Activated T-helper 1 cell treated with anti-CD3 and anti-CD28 coated beads, Interleukin-12 subunit alpha, Interleukin-12 subunit beta, Interleukin-2, Interleukin-4 antibody, amounts not matched to agents 30 ng/mL and 10 ng/mL and 1 ng/mL, durations not matched to agents 14 hours and 24 hours and 36 hours (primary cell): ENCODE data around the gene FRYL. TPM values are rescaled to one million over a fixed set of nuclear protein-coding genes. Genes with fewer than 3 reads are reported as not detected.

Experiments
- DNase-seq: peaks from one replicate; pipeline ENCODE4 v3.0.0; 2021; ENCODE audit warnings: low spot score
- H3K27ac Mint-ChIP-seq: one replicate; pipeline ENCODE4 v1.8.0; 2021; ENCODE audit warnings: mild to moderate bottlenecking, mixed read lengths
- H3K27me3 Mint-ChIP-seq: one replicate; pipeline ENCODE4 v1.8.0; 2022; ENCODE audit warnings: mild to moderate bottlenecking, moderate library complexity, mixed read lengths; ENCODE audit not compliant: insufficient read depth
- H3K36me3 Mint-ChIP-seq: one replicate; pipeline ENCODE4 v1.8.0; 2021; ENCODE audit warnings: low read depth, mixed read lengths
- H3K4me1 Mint-ChIP-seq: one replicate; pipeline ENCODE4 v1.8.0; 2021; ENCODE audit warnings: low read depth, mixed read lengths
- H3K4me3 Mint-ChIP-seq: one replicate; pipeline ENCODE4 v1.8.0; 2021; ENCODE audit warnings: mild to moderate bottlenecking, moderate library complexity, mixed read lengths
- H3K9me3 Mint-ChIP-seq: one replicate; pipeline ENCODE4 v1.8.0; 2021; ENCODE audit warnings: mixed read lengths
- intact Hi-C: fragments of 100-400 bp; cut with micrococcal nuclease; formaldehyde crosslinking; loops from one replicate; pipeline ENCODE4 v1.15.1; 2024
- total RNA-seq: library from RNA; stranded (reverse); gene quantifications from 2 replicates; pipeline ENCODE4 v1.2.3, GENCODE V29; 2022

The FRYL gene
- total RNA-seq, 1 donor from 2014 or later: 80.0 TPM

DNA sequence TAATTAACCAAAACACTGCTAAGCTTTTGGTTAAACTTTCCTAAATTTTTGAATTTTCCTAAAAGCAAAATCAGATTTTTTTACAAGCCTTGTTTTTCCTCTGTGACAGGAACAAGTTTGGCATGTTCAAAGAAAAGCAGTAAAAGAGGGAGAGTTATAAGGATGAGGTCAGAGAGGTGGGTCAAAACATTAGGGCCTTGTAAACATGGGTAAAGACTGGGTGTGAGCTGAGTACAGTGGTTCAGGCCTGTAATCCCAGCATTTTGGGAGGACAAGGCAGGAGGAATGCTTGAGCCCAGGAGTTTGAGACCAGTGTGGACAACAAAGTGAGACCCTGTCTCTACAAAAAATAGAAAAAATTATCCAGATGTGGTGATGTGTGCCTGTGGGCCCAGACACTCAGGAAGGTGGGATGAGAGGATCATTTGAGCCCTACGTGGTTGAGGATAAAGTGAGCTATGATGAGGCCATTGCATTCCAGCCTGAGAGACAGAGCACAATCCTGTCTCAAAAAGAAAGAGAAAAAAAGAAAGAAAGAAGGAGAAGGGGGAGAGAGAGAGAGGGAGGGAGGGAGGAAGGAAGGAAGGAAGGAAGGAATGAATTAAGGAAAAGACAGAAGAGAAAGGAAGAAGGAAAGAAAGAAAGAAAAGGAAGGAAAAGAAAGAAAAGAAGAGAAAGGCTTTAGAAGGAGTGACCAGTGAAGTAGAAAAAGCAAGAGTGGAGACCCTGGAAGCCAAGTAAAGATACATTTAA is 17.0 kb upstream of the FRYL start:
- Mint-ChIP-seq H3K36me3 (no peaks in the 10 kb centered on the region), H3K4me1 (peaks cover 12% of the 10 kb centered on the region), H3K4me3 (no peak overlapping the region), H3K27me3 (peaks cover 6% of the 10 kb centered on the region), H3K27ac (no peak overlapping the region), H3K9me3 (no peaks in the 10 kb centered on the region)
- no peak for DNase-seq
- intact Hi-C loops: no loop called here

DNA sequence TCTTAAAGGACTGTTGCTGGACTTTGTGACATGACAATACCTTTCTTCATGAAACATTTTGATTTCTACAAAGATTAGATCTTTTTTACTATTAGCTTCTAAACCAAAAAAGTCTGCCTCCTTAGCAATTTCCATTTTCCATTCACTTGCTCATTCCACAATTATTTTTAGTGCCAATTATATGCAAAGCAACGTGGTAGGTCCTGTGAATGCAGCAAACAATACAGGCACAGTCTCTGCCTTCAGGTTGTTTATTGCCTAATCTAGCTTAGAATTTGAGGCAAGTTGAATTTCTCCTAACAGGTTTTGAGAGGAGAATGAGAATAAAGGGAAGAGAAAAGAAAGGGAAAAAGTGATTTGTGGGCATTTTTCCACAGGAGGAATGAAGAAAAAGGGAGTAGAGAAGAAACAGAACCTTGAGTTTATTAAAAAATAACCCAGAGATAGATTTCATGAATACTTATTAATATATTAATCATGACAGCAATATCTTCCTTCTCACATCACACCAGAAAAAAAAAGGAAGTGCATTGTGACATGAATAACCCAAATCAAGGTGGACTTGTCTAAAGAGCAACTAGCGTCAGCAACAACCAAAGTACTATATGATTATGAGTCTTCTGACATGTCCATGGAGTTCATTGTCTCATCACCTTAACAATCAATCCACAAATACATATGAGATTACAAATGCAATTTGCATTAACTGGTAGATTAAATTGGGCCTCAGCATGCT is 16.3 kb upstream of the FRYL start:
- Mint-ChIP-seq H3K27ac (no peak overlapping the region), H3K27me3 (peaks cover 6% of the 10 kb centered on the region), H3K4me1 (peaks cover 9% of the 10 kb centered on the region), H3K4me3 (no peak overlapping the region), H3K36me3 (no peaks in the 10 kb centered on the region), H3K9me3 (no peaks in the 10 kb centered on the region)
- intact Hi-C loops: no loop called here
- no peak for DNase-seq

DNA sequence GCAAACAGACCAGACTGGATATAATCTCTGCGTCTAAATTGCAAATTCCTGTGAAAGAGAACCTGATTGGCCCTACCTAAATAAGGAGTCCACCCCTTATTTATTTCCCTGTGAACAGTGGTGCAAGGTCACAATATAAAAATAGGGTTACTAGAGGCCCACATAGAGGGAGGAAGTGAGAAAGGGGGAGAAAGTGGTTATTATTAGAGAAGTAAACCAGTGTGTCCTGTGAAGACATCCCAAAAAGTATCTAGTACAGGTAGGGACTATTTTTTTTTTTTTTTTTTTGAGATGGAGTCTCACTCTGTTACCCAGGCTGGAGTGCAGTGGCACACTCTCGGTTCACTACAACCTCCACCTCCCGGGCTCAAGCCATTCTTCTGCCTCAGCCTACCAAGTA is 15.0 kb upstream of the FRYL start:
- no peak overlapping the region for H3K27ac Mint-ChIP-seq
- no peaks in the 10 kb centered on the region for H3K9me3 Mint-ChIP-seq
- DNase-seq: no peak

DNA sequence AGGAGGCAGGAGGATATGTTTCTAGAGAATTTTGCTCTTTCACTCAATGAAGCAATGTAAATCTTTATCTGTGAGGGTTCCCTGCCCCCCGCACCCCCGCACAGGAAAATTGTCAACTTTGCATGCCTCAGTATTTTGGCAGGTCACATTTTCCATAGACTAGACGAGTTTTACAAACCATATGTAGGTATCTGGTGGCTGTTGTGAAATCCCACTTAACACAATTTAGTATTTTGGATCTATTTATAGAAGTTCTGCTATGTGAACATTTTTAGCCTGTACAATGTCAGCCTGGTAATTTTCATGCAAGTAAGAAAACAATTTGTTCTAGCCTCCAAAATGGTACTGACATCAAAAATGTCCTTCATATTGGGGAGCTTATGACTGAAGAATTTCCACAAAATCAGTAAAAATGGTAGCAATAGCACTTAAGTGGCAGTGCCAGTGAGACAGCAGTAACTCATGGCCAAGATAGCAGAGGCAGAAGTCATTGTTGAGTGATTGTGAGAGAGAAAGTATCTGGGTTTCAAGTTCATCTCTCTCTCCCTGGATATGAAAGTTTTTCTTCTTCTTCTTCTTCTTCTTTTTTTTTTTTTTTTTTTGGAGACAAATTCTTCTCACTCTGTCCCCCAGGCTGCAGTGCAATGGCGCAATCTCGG is 12.4 kb upstream of the FRYL start:
- H3K27ac Mint-ChIP-seq: peak overlapping the region; percentile 75
- H3K4me3 Mint-ChIP-seq: no peak overlapping the region
- H3K36me3 Mint-ChIP-seq: no peaks in the 10 kb centered on the region
- intact Hi-C loops: loop anchor here (1.0 kb wide), 1 partner anchor 12 kb away; the partner anchor contains the start of gene FRYL
- H3K9me3 Mint-ChIP-seq: no peaks in the 10 kb centered on the region
- H3K27me3 Mint-ChIP-seq: peaks cover 1% of the 10 kb centered on the region
- peaks cover 9% of the 10 kb centered on the region for H3K4me1 Mint-ChIP-seq
- no peak for DNase-seq

More for the DNA sequence above, 15.0 kb upstream of the FRYL start:
- no peak overlapping the region for H3K4me3 Mint-ChIP-seq
- no peaks in the 10 kb centered on the region for H3K36me3 Mint-ChIP-seq
- intact Hi-C loops: no loop called here
- peaks cover 9% of the 10 kb centered on the region for H3K4me1 Mint-ChIP-seq
- H3K27me3 Mint-ChIP-seq: peaks cover 6% of the 10 kb centered on the region

DNA sequence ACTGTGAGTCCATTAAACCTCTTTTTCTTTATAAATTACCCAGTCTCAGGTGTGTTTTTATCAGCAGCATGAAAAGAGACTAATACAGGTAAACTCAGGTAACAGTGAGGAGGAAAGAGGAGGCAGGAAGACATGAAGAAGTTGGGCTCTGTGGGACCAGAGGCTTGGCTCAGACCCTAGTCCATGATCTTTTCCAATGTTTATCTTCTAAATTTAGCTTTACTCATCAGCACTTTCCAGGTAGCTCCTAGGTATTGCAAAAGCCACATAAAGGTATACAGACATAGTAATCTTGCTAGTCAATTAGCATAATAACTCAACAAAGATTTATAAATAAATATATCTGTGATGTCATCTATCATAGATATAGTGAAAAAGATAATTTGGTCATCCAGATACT is 11.2 kb upstream of the FRYL start:
- Mint-ChIP-seq H3K27ac (no peak overlapping the region), H3K36me3 (no peaks in the 10 kb centered on the region), H3K4me3 (no peak overlapping the region), H3K9me3 (no peaks in the 10 kb centered on the region), H3K27me3 (peaks cover 1% of the 10 kb centered on the region), H3K4me1 (peaks cover 9% of the 10 kb centered on the region)
- DNase-seq: no peak
- intact Hi-C loops: no loop called here

DNA sequence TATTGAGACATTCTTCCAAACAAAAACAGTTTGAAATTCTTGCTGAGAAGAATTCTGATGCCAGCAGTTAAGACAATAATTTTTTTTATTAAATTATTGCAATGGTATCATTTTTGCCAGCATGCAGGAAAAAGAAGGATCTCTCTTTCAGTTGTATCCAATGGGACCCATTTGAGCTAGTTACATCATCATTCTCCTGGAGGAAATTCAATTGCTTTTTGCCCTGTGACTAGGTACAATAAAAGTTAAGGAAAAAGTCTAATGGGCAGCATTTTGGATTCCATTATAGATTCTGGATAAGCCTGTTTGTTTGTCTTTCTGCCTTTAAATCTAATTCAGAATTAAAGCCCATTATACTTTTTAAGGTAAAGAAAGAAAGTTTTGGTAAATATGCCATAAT is 10.5 kb upstream of the FRYL start:
- H3K4me3 Mint-ChIP-seq: no peak overlapping the region
- intact Hi-C loops: no loop called here
- no peak overlapping the region for H3K27ac Mint-ChIP-seq
- no peaks in the 10 kb centered on the region for H3K9me3 Mint-ChIP-seq
- H3K4me1 Mint-ChIP-seq: peaks cover 9% of the 10 kb centered on the region
- H3K27me3 Mint-ChIP-seq: peaks cover 1% of the 10 kb centered on the region
- H3K36me3 Mint-ChIP-seq: no peaks in the 10 kb centered on the region
- DNase-seq: no peak

DNA sequence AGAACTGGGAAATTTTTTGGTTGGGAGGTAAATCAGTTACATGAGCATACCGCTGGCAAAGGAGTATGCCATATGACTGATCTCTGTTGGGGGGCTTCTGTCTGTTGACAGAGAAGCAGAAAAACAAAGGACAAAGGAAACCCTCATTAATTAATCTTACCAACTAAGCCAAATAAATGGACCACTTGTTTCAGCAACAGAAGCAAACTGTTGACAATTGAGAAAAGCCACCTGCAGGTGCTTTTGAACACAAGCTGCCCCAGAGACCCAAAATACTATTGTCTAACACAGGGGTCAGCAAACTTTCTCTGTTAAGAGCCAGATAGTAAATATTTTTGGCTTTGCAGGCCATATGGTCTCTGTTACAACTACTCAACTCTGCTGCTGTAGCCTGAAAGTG is 7.0 kb upstream of the FRYL start:
- intact Hi-C loops: loop anchor here (10.0 kb wide), 1 partner anchor 872 kb away; the partner anchor contains the start of gene NFXL1
- no peaks in the 10 kb centered on the region for H3K27me3 Mint-ChIP-seq
- DNase-seq: no peak
- H3K4me1 Mint-ChIP-seq: peaks cover 2% of the 10 kb centered on the region
- no peaks in the 10 kb centered on the region for H3K9me3 Mint-ChIP-seq
- no peaks in the 10 kb centered on the region for H3K36me3 Mint-ChIP-seq
- no peak overlapping the region for H3K27ac Mint-ChIP-seq
- no peak overlapping the region for H3K4me3 Mint-ChIP-seq

DNA sequence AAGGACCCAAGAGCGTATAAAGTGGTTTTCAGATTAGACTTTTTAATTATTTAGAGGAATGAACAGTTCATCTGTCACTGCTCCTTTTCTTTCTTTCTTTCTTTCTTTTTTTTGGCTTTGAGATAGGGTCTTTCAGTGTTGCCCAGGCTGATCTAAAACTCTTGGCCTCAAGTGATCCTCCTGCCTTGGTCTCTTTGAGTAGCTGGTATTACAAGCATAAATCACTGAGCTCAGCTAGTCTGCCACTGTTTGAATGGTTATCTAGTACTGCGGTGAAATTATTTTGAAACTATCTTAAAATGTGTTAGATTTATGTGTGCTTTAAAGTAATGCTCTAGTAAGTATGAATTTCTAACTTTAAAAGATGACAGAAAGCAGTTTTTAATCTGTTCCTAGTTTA is 6.5 kb upstream of the FRYL start:
- H3K27me3 Mint-ChIP-seq: no peaks in the 10 kb centered on the region
- peaks cover 1% of the 10 kb centered on the region for H3K4me1 Mint-ChIP-seq
- no peaks in the 10 kb centered on the region for H3K36me3 Mint-ChIP-seq
- no peaks in the 10 kb centered on the region for H3K9me3 Mint-ChIP-seq
- intact Hi-C loops: loop anchor here (10.0 kb wide), 1 partner anchor 872 kb away; the partner anchor contains the start of gene NFXL1
- no peak overlapping the region for H3K27ac Mint-ChIP-seq
- no peak overlapping the region for H3K4me3 Mint-ChIP-seq
- DNase-seq: no peak

DNA sequence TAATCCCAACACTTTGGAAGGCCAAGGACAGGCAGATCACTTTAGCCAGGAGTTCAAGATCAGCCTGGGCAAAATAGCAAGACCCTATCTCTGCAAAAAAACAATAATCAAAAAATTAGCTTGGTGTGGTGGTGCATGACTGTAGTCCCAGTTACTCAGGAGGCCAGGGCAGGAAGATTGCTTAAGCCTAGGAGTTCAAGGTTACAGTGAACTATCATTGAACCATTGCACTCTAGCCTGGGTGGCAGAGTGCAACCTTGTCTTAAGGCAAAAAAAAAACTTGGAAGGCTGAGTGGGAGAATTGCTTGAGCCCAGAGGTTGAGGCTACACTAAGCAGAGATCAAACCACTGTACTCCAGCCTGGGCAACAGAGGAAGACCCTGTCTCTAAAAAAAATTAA is 5.2 kb upstream of the FRYL start:
- Mint-ChIP-seq H3K9me3 (no peaks in the 10 kb centered on the region), H3K4me1 (peaks cover 11% of the 10 kb centered on the region), H3K36me3 (no peaks in the 10 kb centered on the region), H3K4me3 (no peak overlapping the region), H3K27ac (no peak overlapping the region), H3K27me3 (no peaks in the 10 kb centered on the region)
- no peak for DNase-seq
- intact Hi-C loops: loop anchor here (10.0 kb wide), 1 partner anchor 871 kb away; the partner anchor contains the start of gene NFXL1

DNA sequence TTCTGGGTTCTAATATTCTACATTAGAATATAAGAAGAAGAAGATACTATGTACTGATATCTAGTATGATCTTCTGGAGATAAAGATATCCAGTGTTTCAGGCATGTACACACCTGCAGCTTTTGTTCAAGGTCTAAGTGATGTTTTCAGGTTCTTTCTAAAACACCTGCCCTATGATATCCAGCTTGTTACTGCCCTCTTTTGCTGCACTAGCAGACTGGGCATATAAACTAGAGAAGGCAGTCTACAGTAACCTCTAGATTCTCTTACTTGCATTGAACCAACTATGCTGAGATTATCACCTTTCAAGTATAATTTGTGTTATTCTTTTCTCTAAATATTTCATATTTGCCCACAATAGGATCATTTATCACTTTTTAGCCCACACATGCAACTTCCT is 1.9 kb upstream of the FRYL start:
- H3K9me3 Mint-ChIP-seq: no peaks in the 10 kb centered on the region
- peaks cover 2% of the 10 kb centered on the region for H3K36me3 Mint-ChIP-seq
- no peak overlapping the region for H3K27ac Mint-ChIP-seq
- no peak overlapping the region for H3K4me3 Mint-ChIP-seq
- peaks cover 31% of the 10 kb centered on the region for H3K4me1 Mint-ChIP-seq
- no peak for DNase-seq
- intact Hi-C loops: loop anchor here (2.0 to 10.0 kb wide), 3 partner anchors 203 to 867 kb away; partner anchors contain the start of gene NFXL1
- no peaks in the 10 kb centered on the region for H3K27me3 Mint-ChIP-seq

DNA sequence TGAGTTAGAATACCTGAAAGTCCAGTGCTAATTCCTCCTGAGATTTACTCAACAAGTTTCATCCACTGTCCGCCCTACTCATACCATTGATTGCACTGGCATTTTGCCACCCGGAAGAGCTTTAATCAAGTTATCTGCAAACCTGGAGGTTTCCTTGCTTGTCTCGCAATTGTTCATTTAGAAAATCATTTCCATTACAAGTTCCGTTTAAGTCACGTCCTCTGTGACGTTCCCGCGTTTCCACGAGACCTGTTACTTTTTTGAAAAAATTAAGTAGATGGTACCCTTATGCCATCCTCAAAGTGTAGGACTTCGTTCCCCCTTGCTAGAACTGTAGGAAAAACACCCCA is 761 bp upstream of the FRYL start:
- H3K4me1 Mint-ChIP-seq: peaks cover 41% of the 10 kb centered on the region
- peak; percentile 9 for DNase-seq
- no peaks in the 10 kb centered on the region for H3K9me3 Mint-ChIP-seq
- intact Hi-C loops: loop anchor here (1.0 to 10.0 kb wide), 12 partner anchors 11 to 866 kb away; partner anchors contain the start of genes NFXL1, OCIAD1, OCIAD2 and SLAIN2
- peak overlapping the region; percentile 90 for H3K27ac Mint-ChIP-seq
- H3K36me3 Mint-ChIP-seq: peaks cover 2% of the 10 kb centered on the region
- H3K27me3 Mint-ChIP-seq: no peaks in the 10 kb centered on the region
- H3K4me3 Mint-ChIP-seq: peak overlapping the region; percentile 87

DNA sequence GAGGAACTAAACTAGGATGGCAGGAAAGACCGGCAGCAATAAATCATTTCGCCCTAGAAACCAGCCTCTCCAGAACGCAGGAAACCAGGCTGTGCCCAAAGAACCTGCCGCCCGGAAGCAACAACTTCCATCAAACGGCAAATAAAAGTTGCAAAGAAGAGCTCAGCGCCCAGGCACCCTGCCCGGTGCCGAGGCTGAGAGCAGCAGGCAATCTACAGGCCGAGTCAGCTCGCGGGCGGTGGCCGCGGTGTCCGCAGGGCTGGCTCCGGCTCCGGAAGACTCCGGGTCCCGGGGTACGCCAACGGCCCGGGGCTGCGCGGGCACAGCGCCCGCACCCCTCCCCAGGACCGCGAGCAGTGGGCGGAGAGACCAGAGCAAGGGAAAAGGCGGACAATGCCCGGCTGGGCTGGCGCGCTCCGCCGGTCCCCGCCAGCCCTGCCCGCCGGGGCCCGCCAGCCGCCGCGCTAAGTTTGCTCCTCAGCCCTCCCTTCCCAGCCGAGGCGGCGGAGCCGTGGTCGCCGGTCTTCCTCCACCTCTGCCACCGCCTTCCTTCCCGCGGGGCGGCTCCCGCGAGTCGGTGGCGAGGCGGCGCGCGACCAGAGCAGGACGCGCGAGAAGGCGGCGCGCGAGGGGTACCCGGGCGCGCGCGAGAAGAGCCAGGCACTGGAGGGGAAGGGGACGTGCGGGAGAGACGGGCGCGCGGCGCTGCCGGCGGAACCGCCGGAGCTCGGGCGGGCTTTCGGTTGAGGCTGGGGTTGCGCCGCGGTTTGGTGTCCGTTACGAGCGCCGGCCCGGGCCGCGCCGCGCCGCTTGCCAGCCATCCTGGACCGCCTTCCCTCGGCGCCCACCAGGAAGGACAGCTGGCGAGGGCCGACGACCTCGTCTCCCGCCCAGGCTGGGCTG is 733 bp downstream of the FRYL start:
- Mint-ChIP-seq H3K27ac (peak overlapping the region; percentile 80), H3K9me3 (no peaks in the 10 kb centered on the region), H3K27me3 (no peaks in the 10 kb centered on the region), H3K4me3 (peak overlapping the region; percentile 90), H3K36me3 (peaks cover 5% of the 10 kb centered on the region), H3K4me1 (peaks cover 50% of the 10 kb centered on the region)
- peak; percentile 66 for DNase-seq
- intact Hi-C loops: loop anchor here (10.0 kb wide), 1 partner anchor 1315 kb away; the partner anchor contains the start of gene COMMD8
